Neural crest cell (in vitro differentiated cells): ENCODE measurements around the gene CD70. TPM values are rescaled to one million over a fixed set of nuclear protein-coding genes. Genes with fewer than 3 reads are reported as not detected.

Experiments used
- DNase-seq: peaks from one replicate; pipeline ENCODE4 v3.0.0; 2021; ENCODE audit warnings: low read depth, mixed read lengths, low spot score
- H3K27ac Mint-ChIP-seq: one replicate; pipeline ENCODE4 v1.8.0; 2021; ENCODE audit warnings: mild to moderate bottlenecking, mixed read lengths; ENCODE audit not compliant: unreplicated experiment
- H3K27me3 Mint-ChIP-seq: 2 replicates; pipeline ENCODE4 v1.8.0; 2021; ENCODE audit warnings: low read depth, mild to moderate bottlenecking, mixed read lengths
- H3K36me3 Mint-ChIP-seq: 2 replicates; pipeline ENCODE4 v1.8.0; 2021; ENCODE audit warnings: low read depth, mild to moderate bottlenecking, mixed read lengths
- H3K4me1 Mint-ChIP-seq: 2 replicates; pipeline ENCODE4 v1.8.0; 2021; ENCODE audit warnings: mixed read lengths
- H3K4me3 Mint-ChIP-seq: one replicate; pipeline ENCODE4 v1.8.0; 2021; ENCODE audit warnings: mild to moderate bottlenecking, mixed read lengths
- H3K9me3 Mint-ChIP-seq: 2 replicates; pipeline ENCODE4 v1.8.0; 2021; ENCODE audit warnings: mixed read lengths
- CTCF ChIP-seq: fragments of 200-600 bp; sonication (generic); conservative IDR thresholded peaks from 2 replicates; pipeline ENCODE4 v1.5.0; 2021; ENCODE audit warnings: antibody characterized with exemption, mild to moderate bottlenecking
- total RNA-seq: library from RNA; stranded (reverse); gene quantifications from 2 replicates; pipeline ENCODE4 v1.2.1, GENCODE V29; 2021

CD70 gene
- total RNA-seq, 1 donor from 2014 or later, result not detected

DNA sequence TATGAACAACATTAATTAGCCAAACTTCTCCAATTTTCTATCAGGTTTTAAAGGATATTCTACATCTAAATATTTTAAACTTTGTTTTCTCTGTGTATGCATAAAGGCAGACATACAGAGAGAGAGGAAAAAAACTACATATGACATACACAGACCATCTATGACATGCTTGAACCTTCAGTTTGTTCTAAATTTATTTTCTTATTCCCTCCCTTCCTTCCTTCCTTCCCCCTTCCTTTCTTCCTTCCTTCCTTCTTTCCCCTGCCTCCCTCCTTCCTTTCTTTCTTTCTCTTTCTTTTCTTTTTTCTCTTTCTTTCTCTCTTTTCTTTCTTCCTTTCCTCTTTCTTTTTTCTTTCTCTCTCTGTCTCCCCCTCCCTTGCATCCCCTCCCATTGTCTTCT is 35.8 kb upstream of the CD70 start:
- Mint-ChIP-seq H3K4me1 (no peaks in the 10 kb centered on the region), H3K4me3 (no peak overlapping the region), H3K9me3 (peaks cover 7% of the 10 kb centered on the region), H3K27me3 (peaks cover 23% of the 10 kb centered on the region), H3K27ac (no peak overlapping the region), H3K36me3 (peaks cover 9% of the 10 kb centered on the region)
- no peak for DNase-seq
- TF ChIP-seq CTCF, result no peak

- H3K9me3 Mint-ChIP-seq, result no peaks in the 10 kb centered on the region
- TF ChIP-seq CTCF, result no peak
- no peaks in the 10 kb centered on the region for H3K36me3 Mint-ChIP-seq
- no peaks in the 10 kb centered on the region for H3K4me1 Mint-ChIP-seq
- no peak overlapping the region for H3K4me3 Mint-ChIP-seq
- H3K27ac Mint-ChIP-seq, result no peak overlapping the region
- H3K27me3 Mint-ChIP-seq, result peaks cover 54% of the 10 kb centered on the region
- DNase-seq, result no peak
Measured at GRCh38 chr19:6617374-6617773, 26.4 kb upstream of the CD70 start.

- H3K4me1 Mint-ChIP-seq, result no peaks in the 10 kb centered on the region
- DNase-seq, result no peak
- no peaks in the 10 kb centered on the region for H3K36me3 Mint-ChIP-seq
- H3K27me3 Mint-ChIP-seq, result peaks cover 56% of the 10 kb centered on the region
- no peak for TF ChIP-seq CTCF
- H3K9me3 Mint-ChIP-seq, result no peaks in the 10 kb centered on the region
- H3K27ac Mint-ChIP-seq, result no peak overlapping the region
- no peak overlapping the region for H3K4me3 Mint-ChIP-seq
Measured at GRCh38 chr19:6616011-6616410, 25.1 kb upstream of the CD70 start.

DNA sequence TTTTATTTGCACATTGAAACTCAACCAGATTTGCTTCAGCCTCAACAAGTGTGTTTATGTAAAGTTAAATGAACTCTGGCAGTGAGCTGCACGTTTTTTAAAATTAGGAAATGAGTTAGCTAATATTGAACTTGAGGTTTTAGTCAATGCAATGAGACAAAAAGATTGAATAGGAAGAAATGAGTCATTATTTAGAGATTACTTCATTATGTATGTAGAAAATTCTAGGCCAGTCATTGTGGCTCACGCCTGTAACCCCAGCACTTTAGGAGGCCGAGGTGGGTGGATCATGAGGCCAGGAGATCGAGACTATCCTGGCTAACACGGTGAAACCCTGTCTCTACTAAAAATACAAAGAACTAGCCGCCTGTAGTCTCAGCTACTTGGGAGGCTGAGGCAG is 22.8 kb upstream of the CD70 start:
- H3K36me3 Mint-ChIP-seq, result no peaks in the 10 kb centered on the region
- H3K9me3 Mint-ChIP-seq, result no peaks in the 10 kb centered on the region
- peaks cover 58% of the 10 kb centered on the region for H3K27me3 Mint-ChIP-seq
- H3K4me3 Mint-ChIP-seq, result no peak overlapping the region
- TF ChIP-seq CTCF, result no peak
- H3K27ac Mint-ChIP-seq, result no peak overlapping the region
- no peak for DNase-seq
- H3K4me1 Mint-ChIP-seq, result no peaks in the 10 kb centered on the region

- Mint-ChIP-seq H3K4me3 (no peak overlapping the region), H3K36me3 (no peaks in the 10 kb centered on the region), H3K27me3 (peaks cover 47% of the 10 kb centered on the region), H3K9me3 (no peaks in the 10 kb centered on the region), H3K4me1 (no peaks in the 10 kb centered on the region), H3K27ac (no peak overlapping the region)
- DNase-seq, result no peak
- TF ChIP-seq CTCF, result no peak
Measured at GRCh38 chr19:6610934-6611852, 20.2 kb upstream of the CD70 start.
